Thymus (tissue), 11 donors: Measurements from ENCODE around the gene RAP1GAP2. TPM values are rescaled to one million over a fixed set of nuclear protein-coding genes. Genes with fewer than 3 reads are reported as not detected.

ENCODE experiments used
- DNase-seq, 9 donors: peaks; one replicate each; pipeline ENCODE4 v3.0.0-alpha.2; 2013; ENCODE audit warnings: low spot score in 9 of 9, low read depth in 6 of 9, missing footprints in 1 of 9
- H3K27ac ChIP-seq, 2 donors: one replicate each; pipeline ENCODE4 v1.5.1; 2013; ENCODE audit warnings: control low read depth in 1 of 2, low read depth in 1 of 2, low read length in 1 of 2, mild to moderate bottlenecking in 1 of 2, moderate library complexity in 1 of 2
- H3K27me3 ChIP-seq, 2 donors: one replicate each; pipeline ENCODE4 v1.5.1; 2013; ENCODE audit warnings: low read length in 1 of 2; ENCODE audit not compliant: control insufficient read depth in 2 of 2, insufficient read depth in 1 of 2
- H3K36me3 ChIP-seq, 2 donors: one replicate each; pipeline ENCODE4 v1.5.1; 2013; ENCODE audit warnings: low read length in 1 of 2, mild to moderate bottlenecking in 1 of 2, moderate library complexity in 1 of 2; ENCODE audit not compliant: control insufficient read depth in 2 of 2, insufficient read depth in 2 of 2
- H3K4me1 ChIP-seq, 2 donors: one replicate each; pipeline ENCODE4 v1.5.1; 2013; ENCODE audit warnings: low read length in 2 of 2; ENCODE audit not compliant: control insufficient read depth in 2 of 2, insufficient read depth in 2 of 2
- H3K4me3 ChIP-seq, 2 donors: one replicate each; pipeline ENCODE4 v1.5.1; 2013; ENCODE audit warnings: low read length in 2 of 2, control low read depth in 1 of 2, mild to moderate bottlenecking in 1 of 2
- H3K9me3 ChIP-seq, 2 donors: one replicate each; pipeline ENCODE4 v1.5.1; 2013; ENCODE audit warnings: low read length in 1 of 2, mild to moderate bottlenecking in 1 of 2; ENCODE audit not compliant: control insufficient read depth in 2 of 2, insufficient read depth in 1 of 2
- WGBS: extraction: QIAGEN DNeasy Blood & Tissue Kit; methylation state at CpG from one replicate; pipeline ENCODE4 v1.1.7; 2013; 5-methylcytosine and 5-hydroxymethylcytosine counted together
- polyA plus RNA-seq: library from polyadenylated mRNA; stranded (reverse); fragments of 200-250 nt; gene quantifications from one replicate; pipeline ENCODE4 v1.2.3, GENCODE V29; 2013
- total RNA-seq: library from RNA; stranded (reverse); fragments of 120-200 nt; gene quantifications from one replicate; pipeline ENCODE4 v1.2.4, GENCODE V29; 2013
- donor health status: healthy.

The RAP1GAP2 gene
- total and polyA plus RNA-seq, 2 donors: 1.6 to 3.8 TPM

DNA sequence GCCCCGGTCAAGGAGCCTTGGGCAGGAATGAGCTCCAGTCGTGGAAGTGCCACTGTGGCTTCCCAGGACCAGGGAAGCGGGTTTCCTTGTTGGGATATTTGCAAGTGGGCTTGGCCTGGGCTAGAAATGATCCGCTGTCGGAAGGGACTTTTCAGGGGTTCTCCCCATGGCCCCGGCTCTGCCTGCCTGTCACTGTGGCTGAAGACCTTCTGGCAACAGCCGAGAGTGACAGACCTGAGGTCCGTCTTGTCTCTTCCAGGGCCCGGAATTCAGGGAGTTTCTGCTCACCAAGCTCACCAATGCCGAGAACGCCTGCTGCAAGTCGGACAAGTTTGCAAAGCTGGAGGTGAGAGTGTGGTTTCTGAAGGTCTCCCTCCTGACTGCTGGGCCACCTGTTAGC is 209.5 kb downstream of the RAP1GAP2 start:
- Histone ChIP-seq H3K27me3 (no peaks in the 10 kb centered on the region), H3K4me3 (no peak overlapping the region), H3K27ac (no peak overlapping the region), H3K9me3 (no peaks in the 10 kb centered on the region), H3K4me1 (peaks cover 20 to 34% of the 10 kb centered on the region in 2 donors), H3K36me3 (no peaks in the 10 kb centered on the region)
- DNase-seq: no peak
- 95% methylated on average over 12 of the region's 12 CpGs for WGBS

DNA sequence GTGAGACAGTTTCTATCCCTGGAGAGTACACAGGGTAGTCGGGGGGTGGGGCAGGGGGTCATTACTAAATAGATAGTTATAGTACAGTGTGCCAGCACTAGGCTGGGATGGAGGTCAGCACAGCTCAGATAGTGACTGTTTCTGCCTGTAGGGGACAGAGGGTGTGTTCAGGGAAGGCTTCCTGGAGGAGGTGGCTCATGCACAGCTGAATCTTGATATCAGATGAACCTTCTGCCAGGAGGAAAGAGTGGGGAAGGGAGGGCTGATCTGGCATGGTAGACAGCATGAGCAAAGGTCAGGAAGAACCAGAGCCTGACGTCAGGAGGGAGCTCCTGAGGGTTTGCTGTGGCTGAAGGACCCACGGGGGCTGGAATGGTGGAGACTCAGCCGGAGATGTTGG is 210.6 kb downstream of the RAP1GAP2 start:
- no peak for DNase-seq
- H3K9me3 ChIP-seq: no peaks in the 10 kb centered on the region
- H3K4me1 ChIP-seq: peaks cover 20 to 31% of the 10 kb centered on the region in 2 donors

DNA sequence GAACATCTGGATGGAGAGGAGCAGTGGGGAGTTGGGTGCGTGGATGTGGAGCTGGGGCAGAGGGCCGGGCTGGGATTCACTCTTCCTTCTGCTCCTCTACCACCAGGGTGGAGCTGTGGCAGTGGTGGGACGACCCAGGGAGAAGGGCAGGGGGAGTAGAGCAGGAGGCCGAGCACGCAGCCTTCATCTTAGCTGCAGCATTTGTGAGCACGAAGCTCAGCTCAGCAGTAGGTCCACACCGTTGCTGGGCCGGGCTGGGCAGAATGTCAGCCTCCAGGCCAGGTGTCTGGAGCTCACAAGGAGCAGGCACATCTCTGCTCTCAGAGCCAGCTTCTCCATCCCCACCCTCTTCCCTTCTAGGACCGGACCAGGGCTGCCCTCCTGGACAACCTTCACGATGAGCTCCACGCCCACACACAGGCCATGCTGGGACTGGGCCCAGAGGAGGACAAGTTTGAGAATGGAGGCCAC is 211.4 kb downstream of the RAP1GAP2 start:
- 97% methylated on average over 11 of the region's 11 CpGs for WGBS
- H3K27me3 ChIP-seq: no peaks in the 10 kb centered on the region
- no peaks in the 10 kb centered on the region for H3K36me3 ChIP-seq

More for the DNA sequence above, 210.6 kb downstream of the RAP1GAP2 start:
- 96% methylated on average over 4 of the region's 4 CpGs for WGBS
- Histone ChIP-seq H3K27me3 (no peaks in the 10 kb centered on the region), H3K4me3 (no peak overlapping the region), H3K36me3 (no peaks in the 10 kb centered on the region), H3K27ac (no peak overlapping the region)

DNA sequence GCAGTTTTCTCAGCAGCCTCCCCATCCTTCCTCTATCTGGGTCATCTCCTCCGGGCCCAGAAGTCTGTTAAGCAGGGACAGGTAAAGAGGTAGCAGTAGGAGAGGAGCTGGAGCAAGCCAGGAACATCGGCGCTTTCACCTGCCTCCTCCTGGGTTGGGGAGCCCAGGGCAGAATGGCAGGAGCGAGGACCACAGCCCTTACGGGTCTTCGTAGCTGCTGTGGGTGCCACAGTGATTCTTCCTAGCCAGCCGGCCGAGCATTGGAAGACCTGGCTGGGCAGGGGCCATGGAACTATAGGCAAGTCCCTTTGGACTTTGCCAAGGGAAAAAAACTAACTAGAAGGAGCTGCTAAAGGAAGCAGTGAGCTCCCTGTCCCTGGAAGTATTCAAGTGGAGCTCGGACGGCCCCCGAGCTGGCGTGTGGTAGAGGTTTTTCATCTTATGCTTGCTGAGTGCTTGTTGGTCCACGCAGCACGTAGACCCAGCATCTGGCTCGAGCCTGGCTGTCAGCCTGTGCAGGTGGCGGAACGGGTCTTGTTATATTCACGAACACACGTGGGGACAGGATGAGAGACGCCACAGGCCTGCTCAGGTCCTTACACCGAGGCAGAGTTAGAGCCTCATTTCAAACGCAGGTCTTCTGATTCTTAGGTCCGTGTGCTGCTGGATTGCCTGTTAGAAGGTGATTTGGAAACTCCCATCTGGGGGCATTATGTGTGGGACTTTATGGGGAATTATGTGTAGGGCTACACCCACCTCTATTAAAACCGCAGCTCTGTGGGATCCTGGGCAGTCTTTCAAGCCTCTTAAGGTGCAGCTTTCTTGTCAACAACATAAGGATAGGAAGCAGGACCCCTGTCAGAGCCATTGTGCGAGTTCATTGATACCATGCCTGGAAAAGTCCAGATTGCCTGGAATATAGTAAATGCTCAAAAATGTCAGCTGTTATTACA is 212.4 kb downstream of the RAP1GAP2 start:
- no peak for DNase-seq

More for the DNA sequence above, 211.4 kb downstream of the RAP1GAP2 start:
- H3K4me1 ChIP-seq: peaks cover 14 to 22% of the 10 kb centered on the region in 2 donors
- no peak overlapping the region for H3K27ac ChIP-seq
- H3K4me3 ChIP-seq: no peak overlapping the region
- H3K9me3 ChIP-seq: no peaks in the 10 kb centered on the region
- no peak for DNase-seq

DNA sequence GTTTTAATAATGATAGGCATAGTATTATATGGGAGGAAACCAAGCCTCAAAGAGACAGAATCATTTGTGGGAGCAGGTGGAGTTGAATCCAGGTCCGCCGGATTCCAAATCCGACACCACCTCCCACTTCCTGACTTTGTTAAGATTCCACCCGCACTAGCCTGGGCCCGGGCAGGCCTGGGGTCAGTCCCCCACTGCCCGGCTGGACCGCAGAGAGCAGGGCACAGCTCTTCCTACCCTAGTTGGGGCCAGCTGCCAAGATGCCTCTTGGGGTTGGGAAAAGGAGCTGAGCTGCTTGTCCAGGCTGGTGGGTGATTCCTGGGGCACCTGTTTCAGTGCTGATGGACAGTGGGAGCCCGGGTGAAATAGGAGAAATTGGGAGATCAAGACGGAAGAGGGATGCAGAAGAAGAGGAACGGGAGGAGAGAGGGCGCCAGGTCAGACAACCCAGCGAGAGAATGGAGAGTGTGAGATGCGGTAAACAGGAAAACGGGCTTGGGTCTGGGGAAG is 213.2 kb downstream of the RAP1GAP2 start:
- H3K4me1 ChIP-seq: peaks cover under 1 to 4% of the 10 kb centered on the region in 2 donors
- H3K36me3 ChIP-seq: no peaks in the 10 kb centered on the region
- 89% methylated on average over 14 of the region's 14 CpGs for WGBS
- H3K4me3 ChIP-seq: no peak overlapping the region
- no peaks in the 10 kb centered on the region for H3K9me3 ChIP-seq
- no peak overlapping the region for H3K27ac ChIP-seq
- no peak for DNase-seq
- no peaks in the 10 kb centered on the region for H3K27me3 ChIP-seq

More for the DNA sequence above, 212.4 kb downstream of the RAP1GAP2 start:
- no peak overlapping the region for H3K27ac ChIP-seq
- H3K36me3 ChIP-seq: no peaks in the 10 kb centered on the region
- no peak overlapping the region for H3K4me3 ChIP-seq
- WGBS: 94% methylated on average over 25 of the region's 25 CpGs
- no peaks in the 10 kb centered on the region for H3K27me3 ChIP-seq
- no peaks in the 10 kb centered on the region for H3K9me3 ChIP-seq
- peaks cover 5 to 13% of the 10 kb centered on the region in 2 donors for H3K4me1 ChIP-seq

DNA sequence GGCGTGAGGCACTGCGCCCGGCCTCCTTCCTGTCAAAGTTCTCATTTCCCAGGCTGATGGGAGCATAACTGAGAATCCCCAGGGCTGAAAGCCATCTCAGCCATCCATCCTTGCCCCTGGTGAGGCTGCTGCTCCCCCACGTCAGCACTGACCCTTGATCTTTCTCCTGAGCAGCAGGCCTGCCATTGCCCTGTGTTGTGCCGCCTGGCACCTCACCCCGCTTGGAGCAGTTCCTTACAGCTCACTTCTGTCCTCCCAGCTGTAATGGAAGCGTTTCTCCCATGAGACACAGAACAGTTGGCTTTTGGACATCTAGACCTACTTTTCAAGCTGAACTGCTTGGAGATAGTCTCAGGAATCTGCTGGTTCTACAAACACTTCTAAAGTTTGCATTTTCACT is 215.7 kb downstream of the RAP1GAP2 start:
- no peak overlapping the region for H3K27ac ChIP-seq
- no peaks in the 10 kb centered on the region for H3K9me3 ChIP-seq
- H3K4me3 ChIP-seq: no peak overlapping the region
- no peaks in the 10 kb centered on the region for H3K4me1 ChIP-seq
- H3K27me3 ChIP-seq: no peaks in the 10 kb centered on the region
- no peaks in the 10 kb centered on the region for H3K36me3 ChIP-seq
- WGBS: 96% methylated on average over 7 of the region's 7 CpGs
- DNase-seq: no peak

DNA sequence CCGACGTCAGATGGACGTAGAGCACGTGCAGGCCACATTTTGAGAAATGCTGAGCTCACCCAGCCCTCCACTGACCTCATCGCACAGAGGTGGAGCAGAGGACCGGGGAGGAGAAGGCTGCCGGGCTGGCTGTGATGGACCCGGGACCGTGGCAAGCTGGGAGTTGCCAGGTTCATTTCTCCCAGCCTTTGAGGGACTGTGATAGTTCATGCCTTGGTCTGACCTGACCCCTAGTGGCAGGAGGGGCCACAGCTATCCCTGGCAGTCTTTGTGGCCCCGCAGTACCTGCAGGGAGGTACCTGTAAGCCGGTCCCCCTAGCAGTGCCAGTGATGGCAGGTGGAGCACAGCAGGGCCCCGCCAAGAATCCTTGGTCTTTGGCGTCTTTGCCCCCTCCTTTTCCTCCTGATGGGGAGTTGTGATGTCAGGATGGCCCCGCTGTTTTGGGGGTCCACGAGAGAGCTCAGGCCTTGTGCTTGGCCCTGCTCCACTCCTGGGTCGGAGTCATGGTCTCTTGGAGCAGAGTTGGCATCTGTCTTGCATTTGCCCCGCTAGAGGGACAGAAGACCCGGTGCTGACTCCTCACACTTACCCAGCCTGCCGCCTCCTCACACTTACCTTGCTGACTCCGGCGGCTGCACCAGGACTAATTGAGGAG is 216.8 kb downstream of the RAP1GAP2 start:
- Histone ChIP-seq H3K4me1 (no peaks in the 10 kb centered on the region), H3K27me3 (no peaks in the 10 kb centered on the region), H3K4me3 (no peak overlapping the region), H3K9me3 (no peaks in the 10 kb centered on the region), H3K36me3 (no peaks in the 10 kb centered on the region), H3K27ac (no peak overlapping the region)
- DNase-seq: peak in 5 of 9 donors; percentile 30 to 67 (median 46)
- WGBS: 86% methylated on average over 21 of the region's 21 CpGs

DNA sequence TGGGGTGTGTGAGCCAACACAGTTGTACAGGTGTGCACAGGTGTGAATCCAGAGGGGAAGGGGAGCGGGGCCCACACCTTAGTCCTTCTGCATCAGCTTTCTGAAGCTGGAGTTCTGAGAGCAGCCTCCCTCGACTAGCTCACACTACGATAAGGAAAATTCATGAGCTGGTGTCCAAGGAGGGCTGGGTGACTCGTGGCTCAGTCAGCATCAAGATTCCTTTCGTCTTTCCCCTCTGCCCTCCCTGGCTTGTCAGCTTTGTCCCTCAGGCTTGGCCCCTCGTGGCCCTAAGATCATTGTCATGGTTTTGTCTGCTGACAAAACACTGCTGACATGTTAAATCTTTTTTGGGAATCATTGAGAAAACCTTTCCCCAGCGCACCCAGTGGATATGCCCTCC is 219.7 kb downstream of the RAP1GAP2 start:
- DNase-seq: no peak
- no peak overlapping the region for H3K27ac ChIP-seq
- WGBS: 97% methylated on average over 7 of the region's 7 CpGs
- H3K27me3 ChIP-seq: no peaks in the 10 kb centered on the region
- H3K4me1 ChIP-seq: no peaks in the 10 kb centered on the region
- H3K36me3 ChIP-seq: no peaks in the 10 kb centered on the region
- no peak overlapping the region for H3K4me3 ChIP-seq
- no peaks in the 10 kb centered on the region for H3K9me3 ChIP-seq

DNA sequence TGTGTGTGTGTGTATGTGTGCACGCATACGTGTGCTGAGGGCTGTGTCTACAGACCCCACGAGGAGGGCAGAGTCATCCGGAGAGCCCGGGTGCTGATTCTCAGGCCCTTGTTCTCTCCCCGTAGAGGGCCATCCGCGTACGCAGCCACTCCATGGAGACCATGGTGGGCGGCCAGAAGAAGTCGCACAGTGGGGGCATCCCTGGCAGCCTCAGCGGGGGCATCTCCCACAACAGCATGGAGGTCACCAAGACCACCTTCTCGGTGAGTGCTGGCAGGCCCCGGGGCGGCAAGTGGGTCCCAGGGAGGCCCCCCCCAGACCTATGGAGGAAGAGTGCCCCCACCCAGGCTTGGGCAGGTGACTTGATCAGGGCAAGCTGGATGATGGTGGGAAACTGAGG is 221.7 kb downstream of the RAP1GAP2 start:
- Histone ChIP-seq H3K36me3 (no peaks in the 10 kb centered on the region), H3K4me1 (no peaks in the 10 kb centered on the region), H3K9me3 (no peaks in the 10 kb centered on the region), H3K4me3 (no peak overlapping the region), H3K27me3 (no peaks in the 10 kb centered on the region), H3K27ac (no peak overlapping the region)
- 95% methylated on average over 15 of the region's 15 CpGs for WGBS
- DNase-seq: no peak
